Mesenchymal stem cell (in vitro differentiated cells and primary cell): ENCODE measurements around the gene KANK2.

Experiments used
- DNase-seq: peaks from one replicate; pipeline ENCODE4 v3.0.0-alpha.2; 2013
- H2AFZ ChIP-seq: one replicate; pipeline ENCODE4 v1.6.1; 2013; ENCODE audit warnings: low read depth, mild to moderate bottlenecking, control low read depth, inconsistent platforms, low read length, moderate library complexity
- H2AK5ac ChIP-seq: 2 replicates; pipeline ENCODE4 v1.6.1; 2013; ENCODE audit warnings: low read length, moderate library complexity, mild to moderate bottlenecking, inconsistent platforms; ENCODE audit not compliant: severe bottlenecking
- H2BK120ac ChIP-seq: one replicate; pipeline ENCODE4 v1.6.1; 2013; ENCODE audit warnings: low read depth, mild to moderate bottlenecking, inconsistent platforms, low read length, moderate library complexity
- H2BK12ac ChIP-seq, 2 experiments: one replicate each; pipeline ENCODE4 v1.6.1; 2013; ENCODE audit warnings: inconsistent platforms in 2 of 2, low read length in 2 of 2, mild to moderate bottlenecking in 2 of 2, moderate library complexity in 2 of 2, control low read depth in 1 of 2
- H2BK15ac ChIP-seq: one replicate; pipeline ENCODE4 v1.6.1; 2013; ENCODE audit warnings: mild to moderate bottlenecking, low read depth, inconsistent platforms; ENCODE audit not compliant: poor library complexity, severe bottlenecking
- H2BK5ac ChIP-seq: 2 replicates; pipeline ENCODE4 v1.6.1; 2013; ENCODE audit warnings: low read depth, mild to moderate bottlenecking, low read length, control low read depth, inconsistent platforms; ENCODE audit not compliant: poor library complexity, severe bottlenecking
- H3K14ac ChIP-seq, 2 experiments: one replicate each; pipeline ENCODE4 v1.6.1; 2013; ENCODE audit warnings: inconsistent platforms in 2 of 2, low read length in 2 of 2, control low read depth in 1 of 2, mild to moderate bottlenecking in 1 of 2, moderate library complexity in 1 of 2
- H3K18ac ChIP-seq, 2 experiments: one replicate each; pipeline ENCODE4 v1.6.1; 2013; ENCODE audit warnings: inconsistent platforms in 2 of 2, low read length in 2 of 2, control low read depth in 1 of 2, low read depth in 1 of 2, mild to moderate bottlenecking in 1 of 2
- H3K23ac ChIP-seq, 2 experiments: one replicate each; pipeline ENCODE4 v1.6.1; 2013; ENCODE audit warnings: inconsistent platforms in 2 of 2, low read length in 2 of 2, mild to moderate bottlenecking in 2 of 2, moderate library complexity in 2 of 2, control low read depth in 1 of 2
- H3K27ac ChIP-seq: 2 replicates; pipeline ENCODE4 v1.5.1; 2013; ENCODE audit warnings: mild to moderate bottlenecking, moderate library complexity, low read length, control low read depth, inconsistent platforms; ENCODE audit not compliant: poor library complexity, severe bottlenecking
- H3K27me3 ChIP-seq, 2 experiments: 2 replicates each; pipeline versions ENCODE4 v1.6.1 to v1.7.0; 2013; ENCODE audit warnings: low read length in 2 of 2, mild to moderate bottlenecking in 2 of 2, moderate library complexity in 2 of 2, control low read depth in 1 of 2, inconsistent platforms in 1 of 2; ENCODE audit not compliant: control insufficient read depth in 1 of 2, insufficient read depth in 1 of 2
- H3K36me3 ChIP-seq, 2 experiments: 2 replicates each; pipeline versions ENCODE4 v1.6.1 to v1.7.0; 2013; ENCODE audit warnings: low read length in 2 of 2, control low read depth in 1 of 2, inconsistent platforms in 1 of 2, low read depth in 1 of 2, mild to moderate bottlenecking in 1 of 2; ENCODE audit not compliant: insufficient read depth in 2 of 2, control insufficient read depth in 1 of 2
- H3K4ac ChIP-seq, 2 experiments: one replicate each; pipeline ENCODE4 v1.6.1; 2013; ENCODE audit warnings: inconsistent platforms in 2 of 2, low read length in 2 of 2, mild to moderate bottlenecking in 2 of 2, moderate library complexity in 2 of 2, control low read depth in 1 of 2, low read depth in 1 of 2
- H3K4me1 ChIP-seq: 2 replicates; pipeline ENCODE4 v1.6.1; 2013; ENCODE audit warnings: low read depth, low read length, control low read depth; ENCODE audit not compliant: control insufficient read depth, insufficient read depth
- H3K4me2 ChIP-seq: 2 replicates; pipeline ENCODE4 v1.6.1; 2013; ENCODE audit warnings: low read length, mild to moderate bottlenecking, inconsistent platforms; ENCODE audit not compliant: poor library complexity, severe bottlenecking
- H3K4me3 ChIP-seq, 2 experiments: 2 replicates each; pipeline versions ENCODE4 v1.5.1 to v1.7.0; 2013; ENCODE audit warnings: low read length in 2 of 2, mild to moderate bottlenecking in 2 of 2, control low read depth in 1 of 2, low read depth in 1 of 2; ENCODE audit not compliant: insufficient read depth in 1 of 2
- H3K79me1 ChIP-seq: replicated peaks from 2 replicates; pipeline ENCODE4 v1.6.1; 2013; ENCODE audit warnings: mild to moderate bottlenecking, control low read depth, low read length, inconsistent platforms; ENCODE audit not compliant: poor library complexity, severe bottlenecking
- H3K9ac ChIP-seq: 2 replicates; pipeline ENCODE4 v1.7.0; 2013; ENCODE audit warnings: mild to moderate bottlenecking, low read length, moderate library complexity
- H3K9me3 ChIP-seq: 2 replicates; pipeline ENCODE4 v1.7.0; 2013; ENCODE audit warnings: mild to moderate bottlenecking, low read length; ENCODE audit not compliant: control insufficient read depth
- H4K8ac ChIP-seq: one replicate; pipeline ENCODE4 v1.6.1; 2013; ENCODE audit warnings: inconsistent platforms, mild to moderate bottlenecking, low read length, moderate library complexity
- H4K91ac ChIP-seq: one replicate; pipeline ENCODE4 v1.6.1; 2013; ENCODE audit warnings: mild to moderate bottlenecking, low read length, inconsistent platforms
- WGBS: methylation state at CpG from one replicate; pipeline ENCODE4 v1.1.7; 2013; ENCODE audit warnings: mixed read lengths; 5-methylcytosine and 5-hydroxymethylcytosine counted together

KANK2 gene

GRCh38 chr19:11176466-11177193, 20.7 kb downstream of the KANK2 start:
- Histone ChIP-seq H3K14ac (no peak overlapping the region), H2BK120ac (no peak overlapping the region), H2BK5ac (no peak overlapping the region), H3K4ac (no peak overlapping the region), H3K9ac (no peak overlapping the region), H3K4me1 (peaks cover 19% of the 10 kb centered on the region), H3K27me3 (no peaks in the 10 kb centered on the region), H3K27ac (no peak overlapping the region), H3K9me3 (no peaks in the 10 kb centered on the region), H4K91ac (peak overlapping the region; percentile 47), H4K8ac (no peak overlapping the region), H3K23ac (no peak overlapping the region), H3K79me1 (peaks cover 18% of the 10 kb centered on the region), H3K36me3 (peaks cover 78 to 83% of the 10 kb centered on the region in 2 experiments), H2BK15ac (no peak overlapping the region), H3K4me2 (no peak overlapping the region), H3K4me3 (no peak overlapping the region), H2AFZ (no peak overlapping the region), H2BK12ac (no peak overlapping the region), H2AK5ac (peak overlapping the region; percentile 16), H3K18ac (no peak overlapping the region)
- 92% methylated on average over 16 of the region's 18 CpGs for WGBS
- DNase-seq: no peak

GRCh38 chr19:11175920-11176319, 21.4 kb downstream of the KANK2 start:
- 99% methylated on average over 7 of the region's 7 CpGs for WGBS
- H2AFZ ChIP-seq: no peak overlapping the region
- no peak overlapping the region for H2BK15ac ChIP-seq
- H2BK12ac ChIP-seq: no peak overlapping the region
- H2AK5ac ChIP-seq: no peak overlapping the region
- no peak overlapping the region for H4K8ac ChIP-seq
- H3K79me1 ChIP-seq: peaks cover 19% of the 10 kb centered on the region
- H3K23ac ChIP-seq: no peak overlapping the region
- peaks cover 77 to 85% of the 10 kb centered on the region in 2 experiments for H3K36me3 ChIP-seq
- H3K4me1 ChIP-seq: peaks cover 19% of the 10 kb centered on the region
- no peak overlapping the region for H3K4me3 ChIP-seq
- H3K27me3 ChIP-seq: no peaks in the 10 kb centered on the region
- no peak overlapping the region for H3K18ac ChIP-seq
- H3K9me3 ChIP-seq: no peaks in the 10 kb centered on the region
- H2BK5ac ChIP-seq: no peak overlapping the region
- no peak for DNase-seq
- H3K4ac ChIP-seq: no peak overlapping the region
- no peak overlapping the region for H3K9ac ChIP-seq
- no peak overlapping the region for H3K4me2 ChIP-seq
- H4K91ac ChIP-seq: no peak overlapping the region
- no peak overlapping the region for H2BK120ac ChIP-seq
- no peak overlapping the region for H3K27ac ChIP-seq
- H3K14ac ChIP-seq: no peak overlapping the region

DNA sequence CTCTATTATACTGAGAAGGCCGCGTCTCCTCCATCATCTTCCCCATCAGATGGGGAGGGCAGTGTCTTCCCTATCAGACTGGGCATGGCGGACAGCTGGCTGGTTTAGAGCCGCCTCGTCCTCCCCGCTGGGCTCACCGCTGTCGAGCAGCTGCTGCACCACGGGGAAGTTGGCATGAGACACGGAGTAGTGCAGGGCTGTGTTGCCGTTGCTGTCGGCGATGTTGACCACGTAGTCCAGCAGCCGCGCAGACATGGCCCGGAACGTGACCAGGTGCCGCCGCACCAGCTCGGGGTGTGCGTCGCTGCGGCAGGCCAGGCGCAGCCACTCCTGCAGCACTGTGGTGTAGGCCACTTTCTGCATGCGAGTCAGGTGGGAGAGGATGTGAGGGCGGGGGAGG, 23.0 kb downstream of the KANK2 start:
- no peak for DNase-seq
- Histone ChIP-seq H3K4me2 (no peak overlapping the region), H3K4me1 (peaks cover 19% of the 10 kb centered on the region), H3K18ac (no peak overlapping the region), H4K91ac (no peak overlapping the region), H3K27ac (no peak overlapping the region), H3K23ac (no peak overlapping the region), H4K8ac (peak overlapping the region; percentile 15), H2BK12ac (no peak overlapping the region), H3K4ac (no peak overlapping the region), H3K79me1 (peaks cover 16% of the 10 kb centered on the region), H2AK5ac (no peak overlapping the region), H2BK15ac (no peak overlapping the region), H3K27me3 (no peaks in the 10 kb centered on the region), H3K9ac (no peak overlapping the region), H2BK5ac (no peak overlapping the region), H3K14ac (no peak overlapping the region), H3K4me3 (no peak overlapping the region), H3K36me3 (peaks cover 85 to 88% of the 10 kb centered on the region in 2 experiments), H2BK120ac (no peak overlapping the region), H2AFZ (no peak overlapping the region), H3K9me3 (no peaks in the 10 kb centered on the region)
- WGBS: 98% methylated on average over 27 of the region's 27 CpGs

DNA sequence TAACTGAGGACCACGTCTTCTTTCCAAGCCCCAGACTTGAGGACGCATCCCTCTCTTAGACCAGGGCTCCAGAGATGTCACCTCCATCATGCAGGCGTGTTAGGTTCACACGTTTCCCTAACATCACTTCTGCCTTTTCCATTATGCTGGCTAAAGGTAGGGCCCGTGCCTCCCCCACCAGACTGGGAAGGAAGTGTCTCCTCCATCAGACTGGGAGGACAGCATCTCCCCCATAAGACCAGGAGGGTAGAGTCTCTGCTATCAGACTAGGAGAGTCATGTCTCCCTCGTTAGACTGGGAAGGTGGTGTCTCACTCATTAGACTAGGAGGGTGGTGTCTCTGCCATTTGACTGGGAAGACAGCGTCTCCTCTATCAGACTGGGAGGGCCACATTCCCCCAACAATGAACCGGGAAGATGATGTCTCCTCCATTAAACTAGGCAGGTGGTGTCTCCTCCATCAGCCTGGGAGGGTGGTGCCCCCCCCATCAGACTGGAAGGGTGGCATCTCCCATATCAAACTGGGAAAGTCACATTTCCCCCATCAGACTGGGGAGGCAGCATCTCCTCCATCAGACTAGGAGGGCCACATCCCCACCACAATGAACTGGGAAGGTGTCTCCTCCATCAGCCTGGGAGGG, 23.7 kb downstream of the KANK2 start:
- Histone ChIP-seq H3K36me3 (peaks cover 84 to 89% of the 10 kb centered on the region in 2 experiments), H2AFZ (no peak overlapping the region), H3K9ac (no peak overlapping the region), H3K14ac (no peak overlapping the region), H3K4me2 (no peak overlapping the region), H3K4me1 (peaks cover 16% of the 10 kb centered on the region), H3K27ac (no peak overlapping the region), H3K79me1 (peaks cover 16% of the 10 kb centered on the region), H3K27me3 (no peaks in the 10 kb centered on the region), H2BK15ac (no peak overlapping the region), H3K4me3 (no peak overlapping the region), H3K23ac (no peak overlapping the region), H3K9me3 (no peaks in the 10 kb centered on the region), H3K4ac (no peak overlapping the region), H4K8ac (no peak overlapping the region), H2BK5ac (no peak overlapping the region), H2BK12ac (no peak overlapping the region), H4K91ac (no peak overlapping the region), H2BK120ac (no peak overlapping the region), H3K18ac (no peak overlapping the region), H2AK5ac (no peak overlapping the region)
- 95% methylated on average over 8 of the region's 8 CpGs for WGBS
- no peak for DNase-seq
